ENCODE data around the gene CXCL17.
A peak's percentile ranks its signal among the peaks of the same experiment; 100 is the strongest.

Gene CXCL17

DNA sequence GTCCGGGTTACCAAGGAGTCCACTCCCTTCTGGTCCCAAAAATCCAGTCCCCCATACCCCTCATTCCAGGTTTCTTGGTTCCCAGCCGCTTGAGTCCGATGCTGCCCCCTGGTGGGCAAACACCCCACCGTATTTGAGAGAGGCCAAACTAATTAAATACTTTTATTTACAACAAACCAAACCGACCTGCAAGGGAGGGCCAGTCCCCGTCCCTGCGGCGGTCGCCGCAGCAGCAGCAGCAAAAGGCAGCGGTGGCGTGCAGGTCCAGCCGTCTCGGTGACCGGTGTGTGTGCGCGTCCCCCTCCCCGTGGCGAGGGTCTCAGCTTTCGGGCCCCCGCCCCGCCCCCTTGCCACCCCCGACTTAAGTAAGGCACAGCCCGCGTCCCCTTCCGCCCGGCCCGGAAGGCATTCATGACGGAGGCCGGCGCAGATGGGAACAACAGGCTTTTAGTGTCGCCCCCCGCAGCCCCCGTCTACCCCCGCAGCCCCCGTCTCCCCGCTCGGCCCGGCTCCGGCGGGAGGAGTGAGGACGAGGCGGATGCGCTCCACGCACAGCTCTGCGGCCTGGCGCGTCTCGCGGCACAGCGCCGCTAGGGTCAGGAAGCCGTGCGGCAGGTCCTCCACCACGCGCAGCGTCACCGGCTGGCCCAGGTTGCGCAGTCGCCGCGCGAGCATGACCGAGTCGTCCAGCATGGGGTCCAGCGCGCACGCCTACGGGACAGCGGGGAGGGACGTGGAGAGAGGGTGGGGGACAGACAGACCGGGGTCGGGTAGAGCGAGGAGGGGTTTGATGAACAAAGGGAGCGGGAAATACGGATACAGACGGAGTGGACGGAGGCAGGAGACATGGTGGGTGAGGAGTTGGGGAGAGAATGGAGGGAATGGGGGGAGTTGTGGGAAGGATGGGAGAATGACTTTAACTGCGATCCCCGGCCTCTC, 41.1 kb downstream of the CXCL17 start:
- Histone ChIP-seq H3K27ac (ENCODE audit: low read length) (no peak overlapping the region), H3K79me2 (ENCODE audit: insufficient read depth, low read length) (peaks cover 13% of the 10 kb centered on the region), H3K9ac (ENCODE audit: low read depth, low read length) (peak overlapping the region; percentile 36; the same call in 1 of the 2 replicates), H3K9me3 (ENCODE audit: insufficient read depth, low read length, severe bottlenecking) (no peaks in the 10 kb centered on the region), H4K20me1 (ENCODE audit: insufficient read depth, low read length) (peaks cover 19% of the 10 kb centered on the region), H3K27me3 (ENCODE audit: insufficient read depth, low read length, poor library complexity) (no peaks in the 10 kb centered on the region), H3K36me3 (ENCODE audit: insufficient read depth, low read length) (peaks cover 17% of the 10 kb centered on the region), H3K4me3 (ENCODE audit: low read depth in 1 of 2, low read length in 2 of 2) (peak overlapping the region in 1 of 2 experiments; percentile 54; a peak in 2 of 4 replicates), H3K4me2 (ENCODE audit: insufficient read depth, low read length) (peak overlapping the region; percentile 63), H2AFZ (ENCODE audit: low read depth, low read length) (0 out of 2 replicates have a peak overlapping the region, but pooled peaks have one; percentile 39), H3K4me1 (ENCODE audit: insufficient read depth, low read length) (peaks cover 23% of the 10 kb centered on the region)
- peak; percentile 23; the same call in 2 of the 3 replicates for ATAC-seq (ENCODE audit: insufficient read depth, low read depth)
- TF ChIP-seq, protein P1, sequence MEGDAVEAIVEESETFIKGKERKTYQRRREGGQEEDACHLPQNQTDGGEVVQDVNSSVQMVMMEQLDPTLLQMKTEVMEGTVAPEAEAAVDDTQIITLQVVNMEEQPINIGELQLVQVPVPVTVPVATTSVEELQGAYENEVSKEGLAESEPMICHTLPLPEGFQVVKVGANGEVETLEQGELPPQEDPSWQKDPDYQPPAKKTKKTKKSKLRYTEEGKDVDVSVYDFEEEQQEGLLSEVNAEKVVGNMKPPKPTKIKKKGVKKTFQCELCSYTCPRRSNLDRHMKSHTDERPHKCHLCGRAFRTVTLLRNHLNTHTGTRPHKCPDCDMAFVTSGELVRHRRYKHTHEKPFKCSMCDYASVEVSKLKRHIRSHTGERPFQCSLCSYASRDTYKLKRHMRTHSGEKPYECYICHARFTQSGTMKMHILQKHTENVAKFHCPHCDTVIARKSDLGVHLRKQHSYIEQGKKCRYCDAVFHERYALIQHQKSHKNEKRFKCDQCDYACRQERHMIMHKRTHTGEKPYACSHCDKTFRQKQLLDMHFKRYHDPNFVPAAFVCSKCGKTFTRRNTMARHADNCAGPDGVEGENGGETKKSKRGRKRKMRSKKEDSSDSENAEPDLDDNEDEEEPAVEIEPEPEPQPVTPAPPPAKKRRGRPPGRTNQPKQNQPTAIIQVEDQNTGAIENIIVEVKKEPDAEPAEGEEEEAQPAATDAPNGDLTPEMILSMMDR (IDR thresholded peaks at IDR 0.05; ENCODE audit: borderline replicate concordance, extremely low read depth, low read length, poor library complexity, severe bottlenecking): peak; percentile 84
- no peak for TF ChIP-seq EZH2 (IDR thresholded peaks at IDR 0.05; ENCODE audit: borderline replicate concordance, low read depth, low read length, severe bottlenecking)
- DNase-seq: peak; percentile 76

DNA sequence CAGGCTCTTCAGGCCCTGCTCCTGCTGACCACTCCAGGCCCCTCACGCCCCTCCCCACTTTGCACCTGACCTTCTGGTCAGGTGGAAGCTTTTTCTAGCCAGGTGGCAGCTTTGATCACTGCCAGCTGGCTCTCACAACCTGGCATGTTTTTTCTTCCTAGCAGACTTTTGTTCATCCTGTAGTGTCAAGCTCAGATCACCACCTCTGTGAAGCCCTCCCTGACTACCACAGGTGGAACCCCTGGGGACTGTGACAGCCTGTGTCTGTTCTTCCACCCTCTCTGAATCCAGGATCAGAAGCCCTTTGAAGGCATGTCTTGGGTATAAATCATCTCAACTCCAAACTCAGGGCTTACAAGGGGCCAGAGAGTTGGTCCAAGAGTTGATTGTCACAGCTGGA, 42.3 kb downstream of the CXCL17 start:
- H3K4me3 ChIP-seq (ENCODE audit: low read depth in 1 of 2, low read length in 2 of 2): no peak overlapping the region
- ATAC-seq (ENCODE audit: insufficient read depth, low read depth) (no peak), DNase-seq (no peak)
- H3K79me2 ChIP-seq (ENCODE audit: insufficient read depth, low read length): peaks cover 13% of the 10 kb centered on the region
- TF ChIP-seq, protein P1 (IDR thresholded peaks at IDR 0.05; ENCODE audit: borderline replicate concordance, extremely low read depth, low read length, poor library complexity, severe bottlenecking): no peak
- no peak for TF ChIP-seq EZH2 (IDR thresholded peaks at IDR 0.05; ENCODE audit: borderline replicate concordance, low read depth, low read length, severe bottlenecking)
- H3K36me3 ChIP-seq (ENCODE audit: insufficient read depth, low read length): peaks cover 10% of the 10 kb centered on the region
- peaks cover 9% of the 10 kb centered on the region; the same call in 1 of the 2 replicates for H4K20me1 ChIP-seq (ENCODE audit: insufficient read depth, low read length)
- no peak overlapping the region for H3K9ac ChIP-seq (ENCODE audit: low read depth, low read length)
- no peaks in the 10 kb centered on the region for H3K27me3 ChIP-seq (ENCODE audit: insufficient read depth, low read length, poor library complexity)
- peaks cover 33% of the 10 kb centered on the region for H3K4me1 ChIP-seq (ENCODE audit: insufficient read depth, low read length)
- H2AFZ ChIP-seq (ENCODE audit: low read depth, low read length): no peak overlapping the region
- H3K4me2 ChIP-seq (ENCODE audit: insufficient read depth, low read length): no peak overlapping the region; the same call in 1 of the 2 replicates
- H3K9me3 ChIP-seq (ENCODE audit: insufficient read depth, low read length, severe bottlenecking): no peaks in the 10 kb centered on the region
- no peak overlapping the region for H3K27ac ChIP-seq (ENCODE audit: low read length)

DNA sequence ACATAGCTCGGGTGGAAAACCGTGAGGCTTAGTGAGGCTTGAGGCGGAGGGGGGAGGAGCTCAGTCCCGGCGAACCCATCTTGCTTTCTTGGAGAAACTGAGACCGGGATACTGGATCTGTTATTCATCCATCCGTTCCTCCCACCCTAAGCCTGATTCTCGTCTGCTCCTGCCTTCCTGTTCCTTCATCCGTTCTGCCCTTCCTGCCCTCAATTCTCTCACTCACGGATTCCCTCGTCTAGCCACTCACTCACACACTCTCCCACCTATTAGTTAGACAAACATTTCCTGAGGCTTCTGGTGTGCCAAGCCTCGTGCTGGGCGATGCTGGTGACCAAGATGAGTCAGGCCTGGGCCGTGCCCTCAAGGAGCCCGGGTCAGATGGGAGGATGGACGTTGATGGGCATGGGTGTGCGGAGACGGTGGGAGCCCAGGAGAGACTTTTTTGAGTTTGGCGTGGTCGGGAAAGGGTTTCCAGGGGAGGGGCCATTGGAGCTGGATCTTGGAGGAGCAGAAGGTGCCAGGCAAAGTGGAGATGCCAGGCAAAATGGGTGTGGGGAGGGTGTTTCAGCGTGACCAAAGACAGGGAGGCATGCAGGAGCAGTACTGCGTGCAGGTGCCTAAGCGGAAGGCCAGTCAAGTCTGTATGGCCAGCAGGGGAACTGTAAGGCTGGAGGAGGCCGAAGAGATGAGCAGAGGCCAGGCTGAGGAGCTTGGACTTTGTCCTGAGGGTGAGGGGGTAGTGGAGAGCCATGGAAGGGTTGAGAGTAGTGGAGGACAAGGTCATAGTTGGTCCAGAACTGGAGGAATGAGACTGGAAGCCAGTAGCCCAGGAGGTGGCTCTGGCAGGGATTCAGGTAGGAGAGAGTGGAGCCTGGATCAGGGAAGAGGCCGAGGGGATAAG, 45.2 kb downstream of the CXCL17 start:
- H3K36me3 ChIP-seq (ENCODE audit: insufficient read depth, low read length): 0 out of 2 replicates have a peak, but pooled peaks cover under 1% of the 10 kb centered on the region
- peak overlapping the region; percentile 94 for H2AFZ ChIP-seq (ENCODE audit: low read depth, low read length)
- H4K20me1 ChIP-seq (ENCODE audit: insufficient read depth, low read length): 0 out of 2 replicates have a peak, but pooled peaks cover 1% of the 10 kb centered on the region
- H3K4me1 ChIP-seq (ENCODE audit: insufficient read depth, low read length): peaks cover 33% of the 10 kb centered on the region
- H3K9ac ChIP-seq (ENCODE audit: low read depth, low read length): peak overlapping the region; percentile 67
- H3K27ac ChIP-seq (ENCODE audit: low read length): peak overlapping the region; percentile 86
- DNase-seq (no peak), ATAC-seq (ENCODE audit: insufficient read depth, low read depth) (no peak)
- TF ChIP-seq, protein P1 (IDR thresholded peaks at IDR 0.05; ENCODE audit: borderline replicate concordance, extremely low read depth, low read length, poor library complexity, severe bottlenecking): no peak
- TF ChIP-seq EZH2 (IDR thresholded peaks at IDR 0.05; ENCODE audit: borderline replicate concordance, low read depth, low read length, severe bottlenecking): no peak
- H3K9me3 ChIP-seq (ENCODE audit: insufficient read depth, low read length, severe bottlenecking): no peaks in the 10 kb centered on the region
- peaks cover 13% of the 10 kb centered on the region for H3K79me2 ChIP-seq (ENCODE audit: insufficient read depth, low read length)
- H3K4me3 ChIP-seq (ENCODE audit: low read depth in 1 of 2, low read length in 2 of 2): peak overlapping the region; percentile 46 to 71
- H3K27me3 ChIP-seq (ENCODE audit: insufficient read depth, low read length, poor library complexity): no peaks in the 10 kb centered on the region
- peak overlapping the region; percentile 88 for H3K4me2 ChIP-seq (ENCODE audit: insufficient read depth, low read length)
